ENCODE measurements around the gene OR9Q1.

The OR9Q1 gene

GRCh38 chr11:58034471-58034870 is 10.8 kb downstream of the OR9Q1 start:
- no peak for DNase-seq (ENCODE audit: low spot score)

GRCh38 chr11:58039589-58039988 is 15.9 kb downstream of the OR9Q1 start:
- no peak for DNase-seq (ENCODE audit: low spot score)

- no peak for DNase-seq (ENCODE audit: low spot score)
Observed at GRCh38 chr11:58043379-58043778, 19.7 kb downstream of the OR9Q1 start.

DNA sequence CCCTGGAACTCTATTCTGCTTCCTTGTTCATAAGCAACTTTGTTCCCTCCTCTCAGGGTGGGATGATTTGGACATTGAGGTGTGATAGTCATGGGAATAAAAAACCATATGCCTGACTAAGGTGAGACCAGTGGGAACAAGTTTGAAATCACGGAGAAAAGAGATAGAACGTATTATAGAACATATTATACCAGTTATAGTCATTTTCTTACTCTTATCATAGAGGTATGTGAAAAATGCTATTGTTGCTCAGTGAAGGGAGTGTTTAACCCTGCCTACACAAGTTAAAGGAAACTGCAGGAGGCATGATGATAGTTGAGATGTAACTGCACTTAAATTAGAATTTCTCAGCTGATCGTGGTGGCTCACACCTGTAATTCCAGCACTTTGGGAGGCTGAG is 22.6 kb downstream of the OR9Q1 start:
- no peak for DNase-seq (ENCODE audit: low spot score)

GRCh38 chr11:58047818-58048217 is 24.1 kb downstream of the OR9Q1 start:
- no peak for DNase-seq (ENCODE audit: low spot score)

DNA sequence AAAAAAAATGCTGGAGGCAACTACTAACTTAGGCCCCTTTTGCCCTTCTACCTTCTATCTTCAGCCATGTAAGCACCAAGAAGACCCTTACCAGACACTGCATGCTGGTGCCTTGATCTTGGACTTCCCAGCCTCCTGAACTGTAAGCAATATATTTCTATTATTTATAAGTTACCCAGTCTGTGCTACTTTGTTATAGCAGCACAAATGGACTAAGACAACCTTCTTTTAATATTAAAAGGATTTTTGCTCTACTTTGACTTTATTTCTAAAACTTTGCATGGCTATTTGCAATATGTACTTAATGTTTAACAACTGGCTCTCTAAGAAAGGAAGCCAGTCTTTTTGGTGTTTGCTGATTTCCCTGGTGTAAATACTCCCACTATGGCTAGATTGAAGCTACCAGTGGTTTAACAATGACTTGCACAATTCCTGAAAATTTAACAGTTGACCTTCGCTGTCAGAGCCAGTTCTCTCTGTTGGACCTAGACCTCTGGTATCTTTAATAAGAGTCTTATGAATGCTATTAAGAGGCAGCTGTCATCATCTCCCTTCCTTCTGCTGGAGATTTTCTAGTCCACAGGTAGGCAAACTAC is 32.2 kb downstream of the OR9Q1 start:
- DNase-seq (ENCODE audit: low spot score) = no peak

DNA sequence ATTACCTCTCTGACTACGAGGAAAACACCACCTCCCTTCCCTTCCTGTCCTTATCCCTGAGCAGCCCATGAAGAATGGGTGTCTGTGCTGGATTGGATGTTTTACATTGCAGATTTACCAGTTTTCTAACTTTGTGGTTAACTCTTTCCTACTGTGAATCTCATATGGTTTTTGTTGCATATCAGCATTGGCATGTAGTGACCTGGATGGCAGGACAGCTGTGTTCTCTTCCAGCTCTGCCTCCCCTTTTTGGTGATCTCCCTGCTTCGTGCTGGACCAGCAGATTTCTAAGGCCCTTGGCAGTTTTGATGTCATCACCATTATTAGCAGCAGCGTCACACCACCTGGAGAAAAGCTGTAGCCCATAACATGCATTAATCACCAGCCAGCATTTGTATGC is 33.8 kb downstream of the OR9Q1 start:
- no peak for DNase-seq (ENCODE audit: low spot score)

DNA sequence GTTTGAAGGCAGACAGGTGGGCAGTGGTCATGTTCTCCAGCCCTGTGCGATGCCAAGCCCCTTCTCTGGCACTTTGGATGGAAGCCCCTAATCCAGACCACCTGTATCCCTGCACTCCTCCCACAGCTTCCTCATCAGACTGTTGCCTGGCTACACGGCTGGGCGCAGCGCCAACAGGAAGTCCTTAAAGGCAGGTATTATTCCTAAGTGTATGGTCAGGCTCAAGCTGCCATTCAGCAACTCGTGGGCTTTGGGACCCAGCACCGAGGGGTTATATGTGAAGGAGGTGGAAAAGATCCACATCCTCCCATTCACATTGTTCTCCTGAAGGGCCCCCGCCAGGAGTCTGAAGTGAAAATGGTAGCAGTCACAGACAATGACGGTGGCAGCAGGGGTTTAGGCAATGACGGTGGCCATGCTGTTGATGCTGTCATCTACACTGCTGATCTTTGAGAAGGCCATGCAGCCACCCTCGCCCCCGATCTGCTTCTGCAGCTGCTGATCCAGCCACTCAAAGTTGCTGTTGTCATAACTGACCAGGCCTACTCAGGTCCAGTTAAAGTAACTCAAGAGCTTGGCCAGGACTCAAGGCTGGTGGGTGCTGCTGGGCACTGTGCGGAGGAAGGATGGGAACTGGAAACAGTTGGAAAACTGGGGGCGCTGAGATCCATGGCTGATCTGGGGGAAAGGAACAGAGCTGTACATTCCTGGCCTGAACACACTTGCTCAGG is 34.8 kb downstream of the OR9Q1 start:
- no peak for DNase-seq (ENCODE audit: low spot score)

DNA sequence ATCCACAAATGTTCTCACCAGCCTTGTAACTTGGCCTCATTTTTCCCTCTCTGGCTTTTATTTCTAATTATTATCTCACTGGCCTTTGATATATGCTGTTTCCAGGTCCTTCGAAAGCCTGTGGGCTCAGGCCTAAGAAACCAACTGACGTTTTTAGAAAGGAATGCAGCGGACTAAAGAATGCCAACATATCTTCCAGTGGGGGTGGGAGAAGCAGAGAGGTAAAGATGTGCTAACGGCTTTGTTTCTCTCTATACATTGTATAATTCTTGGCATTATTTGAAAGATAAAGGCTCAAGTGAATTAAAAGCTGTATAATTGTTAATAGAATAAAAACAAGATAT is 35.3 kb downstream of the OR9Q1 start:
- DNase-seq (ENCODE audit: low spot score) = no peak

GRCh38 chr11:58060535-58060934 is 36.9 kb downstream of the OR9Q1 start:
- DNase-seq (ENCODE audit: low spot score) = no peak

- DNase-seq (ENCODE audit: low spot score) = no peak
Observed at GRCh38 chr11:58060939-58061672, 37.4 kb downstream of the OR9Q1 start.

DNA sequence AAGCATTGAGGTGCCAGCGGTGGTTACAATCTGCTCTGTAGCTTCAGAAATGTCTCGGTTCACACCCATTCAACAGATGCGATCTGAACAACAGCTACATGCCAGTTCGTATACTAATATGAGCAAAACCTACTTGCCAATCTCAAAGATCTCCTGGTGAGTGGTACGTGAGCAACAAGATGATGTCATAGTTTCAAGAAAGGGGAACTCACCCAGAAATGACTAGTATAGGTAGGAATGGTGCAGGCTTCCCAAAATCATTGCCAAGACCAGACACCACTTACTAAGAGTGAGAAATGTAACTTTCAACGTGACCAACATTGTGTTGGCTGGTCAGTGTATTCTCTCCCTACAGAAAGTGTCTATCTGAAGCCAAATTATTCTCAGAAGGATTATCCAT is 38.1 kb downstream of the OR9Q1 start:
- DNase-seq (ENCODE audit: low spot score) = no peak

- no peak for DNase-seq (ENCODE audit: low spot score)
Observed at GRCh38 chr11:58067685-58068084, 44.0 kb downstream of the OR9Q1 start.

DNA sequence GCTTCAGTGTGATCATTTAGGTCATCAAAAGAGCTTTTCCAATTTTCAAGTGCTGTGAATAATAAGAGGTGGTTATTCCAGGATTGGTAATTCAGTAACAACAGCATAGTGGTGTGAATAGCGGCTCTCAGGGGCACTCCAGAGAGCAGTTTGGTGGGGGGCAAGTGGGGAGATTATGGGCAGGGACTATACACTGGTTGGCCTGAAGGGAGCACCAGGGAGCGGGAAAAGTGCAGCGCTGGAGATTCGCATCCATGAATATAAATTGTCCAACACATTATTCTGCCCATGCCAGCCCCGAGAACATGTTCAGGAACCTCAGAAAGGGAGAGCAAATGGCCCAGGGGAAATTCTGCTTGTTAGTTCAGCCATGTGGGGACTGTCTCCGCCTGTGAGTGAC is 45.0 kb downstream of the OR9Q1 start:
- DNase-seq (ENCODE audit: low spot score) = no peak

DNA sequence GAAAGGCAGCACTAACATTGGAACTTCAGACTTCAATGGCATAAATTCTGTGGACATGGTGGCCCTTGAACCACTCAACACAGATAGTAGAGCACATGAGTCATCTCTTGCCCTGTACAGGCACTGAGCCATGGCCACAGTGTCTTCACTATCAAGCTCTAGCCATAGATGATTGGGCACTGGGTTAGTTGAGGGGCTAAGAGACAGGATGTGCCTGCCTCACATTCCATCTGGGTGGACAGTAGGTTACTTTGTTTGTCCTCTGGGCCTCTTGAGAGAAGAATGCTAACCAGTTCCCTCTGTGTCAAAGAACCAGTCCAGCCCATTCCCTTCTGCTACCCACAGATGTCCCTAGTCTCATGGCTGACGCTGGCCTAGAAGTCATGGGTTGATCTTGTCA is 46.9 kb downstream of the OR9Q1 start:
- no peak for DNase-seq (ENCODE audit: low spot score)

DNA sequence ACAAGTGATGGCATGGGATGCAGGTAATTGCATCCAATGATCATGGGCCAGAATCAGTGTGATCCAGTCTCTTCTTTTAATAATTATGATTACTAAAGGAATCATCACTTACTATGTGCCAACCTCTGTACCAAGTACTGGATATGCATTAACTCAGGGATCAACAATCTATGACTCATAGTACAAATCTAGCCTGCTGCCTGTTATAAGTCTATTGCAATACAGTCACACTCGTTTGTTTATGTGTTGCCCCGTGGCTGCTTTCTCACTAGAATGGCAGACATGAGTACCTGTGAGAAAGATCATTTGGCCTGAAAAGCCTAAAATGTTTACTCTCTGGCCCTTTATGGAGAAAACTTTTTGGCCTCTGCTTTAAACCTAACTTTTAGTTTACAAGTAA is 52.1 kb downstream of the OR9Q1 start:
- no peak for DNase-seq (ENCODE audit: low spot score)

- no peak for DNase-seq (ENCODE audit: low spot score)
Observed at GRCh38 chr11:58086528-58086927, 62.8 kb downstream of the OR9Q1 start.

- no peak for DNase-seq (ENCODE audit: low spot score)
Observed at GRCh38 chr11:58097437-58097836, 73.8 kb downstream of the OR9Q1 start.

DNA sequence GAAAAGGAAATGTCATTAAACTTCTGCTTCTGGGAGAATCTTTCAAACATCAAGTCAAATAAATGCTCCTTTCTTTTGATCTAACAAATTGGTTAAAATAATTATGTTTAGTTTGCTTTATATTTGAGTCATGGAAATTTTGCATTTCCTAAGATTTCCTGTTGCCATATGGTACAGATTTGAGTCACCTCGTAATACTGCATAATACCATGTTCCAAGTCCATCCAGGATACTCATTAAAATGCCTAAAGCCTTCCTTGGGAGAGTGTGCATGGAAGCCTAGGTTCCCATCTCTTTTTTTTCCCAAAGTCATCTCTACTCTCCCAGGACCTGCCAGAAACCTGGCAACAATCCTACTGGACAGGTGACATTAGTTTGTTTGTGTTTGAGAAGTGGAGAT is 97.4 kb downstream of the OR9Q1 start:
- no peak for DNase-seq (ENCODE audit: low spot score)

GRCh38 chr11:58125469-58125868 is 101.8 kb downstream of the OR9Q1 start, which contains the start of gene OR9I1:
Gene OR9I1, minus strand, starts transcription at chr11:58125530. Its CDS starts 6,086 bp downstream, at chr11:58119444.
- DNase-seq (ENCODE audit: low spot score) = no peak

- no peak for DNase-seq (ENCODE audit: low spot score)
Observed at GRCh38 chr11:58127350-58127749, 103.7 kb downstream of the OR9Q1 start.

DNA sequence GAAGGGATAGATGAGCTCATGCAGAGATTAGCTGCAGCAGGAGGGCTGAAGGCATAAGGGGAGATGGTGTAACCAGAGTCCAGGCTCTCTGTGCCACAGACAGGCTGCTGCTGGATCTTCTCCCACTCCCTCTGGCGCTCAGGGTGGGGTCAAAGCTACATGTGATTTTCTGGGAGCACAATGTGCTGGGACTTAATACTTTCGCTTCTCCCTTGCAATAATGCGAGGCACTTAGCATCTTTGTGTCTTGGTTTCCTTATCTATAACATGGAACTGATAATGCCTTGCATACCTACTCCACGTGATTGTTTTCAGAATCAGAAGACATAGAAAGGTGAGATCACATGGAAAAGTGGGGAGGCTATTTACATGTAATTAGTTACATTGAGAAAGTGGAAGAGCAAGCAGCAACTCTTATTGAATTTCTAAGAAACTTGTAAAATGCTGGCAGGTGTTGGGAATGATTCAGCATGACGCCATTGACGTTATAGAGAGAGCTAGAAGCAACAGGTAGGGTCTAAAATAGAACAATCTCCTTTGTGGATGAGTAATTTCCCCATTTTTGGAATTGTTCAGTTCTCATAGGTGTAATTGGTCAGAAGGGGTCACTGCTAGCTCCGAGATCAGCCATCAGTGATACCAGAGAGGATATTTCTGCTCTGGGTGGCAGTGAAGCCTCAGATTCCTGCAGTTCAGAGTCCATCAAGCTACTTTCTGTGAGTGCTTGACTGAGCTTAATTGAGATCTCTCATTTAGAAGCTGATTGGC is 109.8 kb downstream of the OR9Q1 start:
- no peak for DNase-seq (ENCODE audit: low spot score)

DNA sequence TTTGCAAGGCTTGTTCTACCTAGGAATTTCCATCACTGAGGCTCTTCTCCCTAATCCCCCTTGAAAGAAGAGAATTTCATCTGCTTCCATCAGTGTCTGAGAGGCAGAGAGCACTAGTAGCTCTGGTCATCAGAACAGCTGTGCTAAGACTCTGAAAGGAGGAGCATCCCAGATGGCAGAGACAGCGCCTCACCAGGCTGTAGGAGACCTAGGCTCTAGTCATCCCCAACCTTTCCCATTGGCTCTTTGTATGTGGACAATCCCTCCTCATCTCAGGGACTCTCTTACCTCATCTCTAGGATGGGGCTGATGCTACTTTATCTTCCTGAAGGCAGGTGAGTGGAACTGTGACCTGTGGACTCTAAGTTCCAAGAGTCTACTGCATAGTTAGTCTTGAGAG is 110.5 kb downstream of the OR9Q1 start:
- DNase-seq (ENCODE audit: low spot score) = no peak

Data from COLO829 (cell line).